ENCODE data around the gene ARHGEF25. TPM values are rescaled to one million over a fixed set of nuclear protein-coding genes. Genes with fewer than 3 reads are reported as not detected.

Gene ARHGEF25
- total RNA-seq, 1 experiment from 2014 or later = 12.9 TPM

DNA sequence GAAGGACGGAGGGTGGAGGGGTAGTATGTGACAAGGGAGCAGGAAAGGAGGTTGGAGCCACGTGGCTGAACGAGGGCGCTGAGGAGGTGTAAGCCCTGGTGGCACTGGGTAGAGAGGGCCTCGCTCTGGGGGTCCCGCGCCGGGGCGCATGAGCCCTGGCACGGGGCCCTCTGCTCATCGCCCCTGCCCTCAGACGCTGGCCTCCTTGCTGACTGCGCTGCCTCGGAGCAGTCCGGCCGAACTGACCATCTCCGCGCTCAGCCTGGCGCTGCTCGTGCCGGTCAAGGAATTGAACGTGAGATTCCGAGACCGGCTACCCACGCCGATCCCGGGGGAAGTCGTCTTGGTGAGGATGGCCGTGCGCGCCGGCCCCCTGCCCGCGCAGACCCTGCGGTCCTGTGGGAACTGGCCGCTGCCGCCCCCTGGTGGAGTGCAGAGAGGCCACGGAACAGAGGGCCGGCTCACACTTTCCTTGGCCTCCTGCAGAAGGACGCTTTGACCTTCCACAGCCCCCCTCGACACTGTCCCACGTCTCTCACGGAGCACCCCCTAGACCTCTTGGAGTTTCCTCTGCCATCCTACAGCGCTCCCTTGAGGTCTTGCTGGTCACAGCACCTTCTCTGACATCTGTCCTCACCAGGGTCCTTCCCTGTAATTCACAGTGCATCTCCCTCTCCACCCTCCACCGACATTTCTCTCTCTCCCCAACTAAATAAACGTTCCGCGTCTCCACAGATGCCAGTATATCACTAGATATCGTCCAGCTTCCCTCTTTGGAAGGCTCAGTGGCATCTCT is 10.5 kb downstream of the ARHGEF25 start:
- H3K9me3 ChIP-seq (ENCODE audit: insufficient read depth, low read depth) = no peaks in the 10 kb centered on the region
- H3K79me2 ChIP-seq (ENCODE audit: low read depth) = no peaks in the 10 kb centered on the region
- no peaks in the 10 kb centered on the region for H3F3A ChIP-seq (ENCODE audit: insufficient read depth, low read depth)
- no peaks in the 10 kb centered on the region for H3K9me2 ChIP-seq (ENCODE audit: insufficient read depth)
- peak in 1 of 2 experiments; percentile 37 for DNase-seq
- ChIA-PET CTCF (interaction anchor here (0.9 kb wide), 1 partner anchor 37 kb away, joined by 3 read pairs; no protein-coding TSS in a partner anchor), POLR2A (ENCODE audit: unreplicated experiment) (no interaction called here)
- H2AFZ ChIP-seq = no peak overlapping the region
- TF ChIP-seq, protein P1, sequence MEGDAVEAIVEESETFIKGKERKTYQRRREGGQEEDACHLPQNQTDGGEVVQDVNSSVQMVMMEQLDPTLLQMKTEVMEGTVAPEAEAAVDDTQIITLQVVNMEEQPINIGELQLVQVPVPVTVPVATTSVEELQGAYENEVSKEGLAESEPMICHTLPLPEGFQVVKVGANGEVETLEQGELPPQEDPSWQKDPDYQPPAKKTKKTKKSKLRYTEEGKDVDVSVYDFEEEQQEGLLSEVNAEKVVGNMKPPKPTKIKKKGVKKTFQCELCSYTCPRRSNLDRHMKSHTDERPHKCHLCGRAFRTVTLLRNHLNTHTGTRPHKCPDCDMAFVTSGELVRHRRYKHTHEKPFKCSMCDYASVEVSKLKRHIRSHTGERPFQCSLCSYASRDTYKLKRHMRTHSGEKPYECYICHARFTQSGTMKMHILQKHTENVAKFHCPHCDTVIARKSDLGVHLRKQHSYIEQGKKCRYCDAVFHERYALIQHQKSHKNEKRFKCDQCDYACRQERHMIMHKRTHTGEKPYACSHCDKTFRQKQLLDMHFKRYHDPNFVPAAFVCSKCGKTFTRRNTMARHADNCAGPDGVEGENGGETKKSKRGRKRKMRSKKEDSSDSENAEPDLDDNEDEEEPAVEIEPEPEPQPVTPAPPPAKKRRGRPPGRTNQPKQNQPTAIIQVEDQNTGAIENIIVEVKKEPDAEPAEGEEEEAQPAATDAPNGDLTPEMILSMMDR (conservative IDR thresholded peaks at IDR 0.05) = peak; percentile 79
- no peak for TF ChIP-seq EZH2 (IDR thresholded peaks at IDR 0.05; ENCODE audit: low read depth)
- H3K27ac ChIP-seq = no peak overlapping the region
- H3K4me1 ChIP-seq (replicated peaks; ENCODE audit: insufficient read depth) = no peaks in the 10 kb centered on the region
- H4K20me1 ChIP-seq (ENCODE audit: insufficient read depth) = no peaks in the 10 kb centered on the region
- no peak overlapping the region for H3K4me2 ChIP-seq
- no peaks in the 10 kb centered on the region for H3K36me3 ChIP-seq (ENCODE audit: low read depth)
- no TSS peak for BruUV-seq (replicated peaks)
- intact Hi-C loops (cut with micrococcal nuclease; ENCODE audit: unreplicated experiment) = loop anchor here (1.0 kb wide), 1 partner anchor 38 kb away; no protein-coding TSS in a partner anchor
- no peak overlapping the region for H3K4me3 ChIP-seq
- peaks cover 74% of the 10 kb centered on the region for H3K27me3 ChIP-seq (ENCODE audit: insufficient read depth, low read depth)

DNA sequence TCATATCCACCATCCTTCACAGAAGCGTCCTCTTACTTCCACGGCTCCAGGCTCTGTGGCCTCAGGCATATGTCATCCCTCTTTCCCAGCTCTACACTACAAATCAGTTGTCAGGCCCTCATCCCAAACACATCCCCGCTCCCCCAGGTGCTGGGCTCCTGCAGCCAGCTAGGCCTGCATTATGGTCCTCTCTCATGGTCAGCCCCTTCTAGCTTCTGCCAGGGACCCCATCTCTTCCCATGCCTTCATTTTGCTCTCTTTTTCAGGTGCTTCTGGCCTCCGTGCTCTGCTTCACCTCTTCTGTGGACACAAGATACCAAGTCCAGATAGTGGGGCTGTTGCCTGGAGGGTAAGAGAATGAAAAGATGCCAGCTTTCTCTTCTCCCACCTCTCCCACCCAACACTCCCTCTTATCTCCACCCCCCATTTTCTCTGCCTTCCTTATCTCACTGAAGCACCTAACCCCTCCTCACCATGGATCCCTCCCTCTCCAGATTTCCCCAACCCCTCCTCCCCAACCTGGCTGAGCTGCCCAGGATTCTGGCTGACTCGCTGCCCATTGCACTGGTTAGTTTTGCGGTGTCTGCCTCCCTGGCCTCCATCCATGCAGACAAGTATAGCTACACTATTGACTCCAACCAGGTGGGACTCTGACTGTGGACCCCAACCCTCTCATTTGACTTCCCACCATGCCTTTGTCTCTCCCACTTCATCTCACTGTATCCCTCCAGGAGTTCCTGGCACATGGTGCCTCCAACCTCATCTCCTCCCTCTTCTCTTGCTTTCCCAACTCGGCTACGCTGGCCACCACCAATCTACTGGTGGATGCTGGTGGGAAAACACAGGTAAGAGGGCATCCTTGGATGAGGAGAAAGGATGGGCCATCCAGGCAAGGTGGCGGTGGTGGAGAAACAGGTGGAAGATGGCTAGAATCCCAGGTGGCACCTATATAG is 11.3 kb downstream of the ARHGEF25 start:
- H2AFZ ChIP-seq = no peak overlapping the region

DNA sequence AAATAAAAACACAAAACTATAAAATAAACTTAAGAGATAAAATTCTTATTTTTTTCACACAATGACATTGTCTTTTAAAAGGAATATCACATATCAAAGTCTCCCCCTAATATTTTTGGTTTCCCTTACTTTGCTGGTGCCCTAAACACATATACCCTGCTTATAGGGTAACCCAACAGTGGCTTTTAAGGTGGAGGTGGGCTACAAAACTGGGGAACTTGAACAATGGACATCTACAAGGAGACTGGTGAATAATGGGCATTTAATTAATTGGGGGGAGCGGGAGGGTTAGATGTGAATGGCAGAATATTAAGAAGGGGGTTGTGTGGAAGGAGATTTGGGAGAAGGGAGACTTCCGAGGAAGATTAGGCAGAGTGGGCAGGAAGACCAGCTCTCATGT is 12.2 kb downstream of the ARHGEF25 start:
- H3K27ac ChIP-seq = no peak overlapping the region
- H3K9me2 ChIP-seq (ENCODE audit: insufficient read depth) = no peaks in the 10 kb centered on the region
- H3K4me3 ChIP-seq = no peak overlapping the region
- H3K27me3 ChIP-seq (ENCODE audit: insufficient read depth, low read depth) = peaks cover 60% of the 10 kb centered on the region
- no TSS peak for BruUV-seq (replicated peaks)
- no peaks in the 10 kb centered on the region for H3K9me3 ChIP-seq (ENCODE audit: insufficient read depth, low read depth)
- ChIA-PET POLR2A (ENCODE audit: unreplicated experiment) (no interaction called here), CTCF (no interaction called here)
- H3F3A ChIP-seq (ENCODE audit: insufficient read depth, low read depth) = no peaks in the 10 kb centered on the region
- no peaks in the 10 kb centered on the region for H3K4me1 ChIP-seq (replicated peaks; ENCODE audit: insufficient read depth)
- TF ChIP-seq EZH2 (IDR thresholded peaks at IDR 0.05; ENCODE audit: low read depth) = no peak
- TF ChIP-seq, protein P1 (conservative IDR thresholded peaks at IDR 0.05) = no peak
- intact Hi-C loops (cut with micrococcal nuclease; ENCODE audit: unreplicated experiment) = no loop called here
- no peak overlapping the region for H2AFZ ChIP-seq
- no peaks in the 10 kb centered on the region for H3K36me3 ChIP-seq (ENCODE audit: low read depth)
- H3K79me2 ChIP-seq (ENCODE audit: low read depth) = no peaks in the 10 kb centered on the region
- H3K4me2 ChIP-seq = no peak overlapping the region
- H4K20me1 ChIP-seq (ENCODE audit: insufficient read depth) = no peaks in the 10 kb centered on the region
- DNase-seq = no peak

More for the DNA sequence above, 11.3 kb downstream of the ARHGEF25 start:
- H3K4me1 ChIP-seq (replicated peaks; ENCODE audit: insufficient read depth) = no peaks in the 10 kb centered on the region
- no TSS peak for BruUV-seq (replicated peaks)
- no peaks in the 10 kb centered on the region for H3K9me2 ChIP-seq (ENCODE audit: insufficient read depth)
- H3K4me3 ChIP-seq = no peak overlapping the region
- ChIA-PET CTCF (interaction anchor here (0.6 to 0.9 kb wide), 2 partner anchors 37 to 38 kb away, joined by 3 to 5 read pairs; no protein-coding TSS in a partner anchor), POLR2A (ENCODE audit: unreplicated experiment) (no interaction called here)
- H3K36me3 ChIP-seq (ENCODE audit: low read depth) = no peaks in the 10 kb centered on the region
- TF ChIP-seq EZH2 (IDR thresholded peaks at IDR 0.05; ENCODE audit: low read depth) = no peak
- TF ChIP-seq, protein P1 (conservative IDR thresholded peaks at IDR 0.05) = 0 out of 2 replicates have a peak, but pooled peaks have one; percentile 13
- H4K20me1 ChIP-seq (ENCODE audit: insufficient read depth) = no peaks in the 10 kb centered on the region
- H3K4me2 ChIP-seq = no peak overlapping the region
- peaks cover 68% of the 10 kb centered on the region for H3K27me3 ChIP-seq (ENCODE audit: insufficient read depth, low read depth)
- no peak overlapping the region for H3K27ac ChIP-seq
- no peak for DNase-seq
- H3K9me3 ChIP-seq (ENCODE audit: insufficient read depth, low read depth) = no peaks in the 10 kb centered on the region
- no peaks in the 10 kb centered on the region for H3F3A ChIP-seq (ENCODE audit: insufficient read depth, low read depth)
- intact Hi-C loops (cut with micrococcal nuclease; ENCODE audit: unreplicated experiment) = no loop called here
- no peaks in the 10 kb centered on the region for H3K79me2 ChIP-seq (ENCODE audit: low read depth)

Data from PC-9 (cell line).